Thymus (tissue), 11 donors: ENCODE results near the gene MGLL. TPM values are rescaled to one million over a fixed set of nuclear protein-coding genes. Genes with fewer than 3 reads are reported as not detected.

Experiments
- DNase-seq, 9 donors: peaks; one replicate each; pipeline ENCODE4 v3.0.0-alpha.2; 2013; ENCODE audit warnings: low spot score in 9 of 9, low read depth in 6 of 9, missing footprints in 1 of 9
- H3K27ac ChIP-seq, 2 donors: one replicate each; pipeline ENCODE4 v1.5.1; 2013; ENCODE audit warnings: control low read depth in 1 of 2, low read depth in 1 of 2, low read length in 1 of 2, mild to moderate bottlenecking in 1 of 2, moderate library complexity in 1 of 2
- H3K27me3 ChIP-seq, 2 donors: one replicate each; pipeline ENCODE4 v1.5.1; 2013; ENCODE audit warnings: low read length in 1 of 2; ENCODE audit not compliant: control insufficient read depth in 2 of 2, insufficient read depth in 1 of 2
- H3K36me3 ChIP-seq, 2 donors: one replicate each; pipeline ENCODE4 v1.5.1; 2013; ENCODE audit warnings: low read length in 1 of 2, mild to moderate bottlenecking in 1 of 2, moderate library complexity in 1 of 2; ENCODE audit not compliant: control insufficient read depth in 2 of 2, insufficient read depth in 2 of 2
- H3K4me1 ChIP-seq, 2 donors: one replicate each; pipeline ENCODE4 v1.5.1; 2013; ENCODE audit warnings: low read length in 2 of 2; ENCODE audit not compliant: control insufficient read depth in 2 of 2, insufficient read depth in 2 of 2
- H3K4me3 ChIP-seq, 2 donors: one replicate each; pipeline ENCODE4 v1.5.1; 2013; ENCODE audit warnings: low read length in 2 of 2, control low read depth in 1 of 2, mild to moderate bottlenecking in 1 of 2
- H3K9me3 ChIP-seq, 2 donors: one replicate each; pipeline ENCODE4 v1.5.1; 2013; ENCODE audit warnings: low read length in 1 of 2, mild to moderate bottlenecking in 1 of 2; ENCODE audit not compliant: control insufficient read depth in 2 of 2, insufficient read depth in 1 of 2
- WGBS: extraction: QIAGEN DNeasy Blood & Tissue Kit; methylation state at CpG from one replicate; pipeline ENCODE4 v1.1.7; 2013; 5-methylcytosine and 5-hydroxymethylcytosine counted together
- polyA plus RNA-seq: library from polyadenylated mRNA; stranded (reverse); fragments of 200-250 nt; gene quantifications from one replicate; pipeline ENCODE4 v1.2.3, GENCODE V29; 2013
- total RNA-seq: library from RNA; stranded (reverse); fragments of 120-200 nt; gene quantifications from one replicate; pipeline ENCODE4 v1.2.4, GENCODE V29; 2013
- donor health status: healthy.

Gene MGLL
- total and polyA plus RNA-seq, 2 donors, result 5.4 to 15.2 TPM

- Histone ChIP-seq H3K4me3 (no peak overlapping the region), H3K4me1 (peaks cover 0 to 15% of the 10 kb centered on the region in 2 donors), H3K27me3 (no peaks in the 10 kb centered on the region), H3K9me3 (peaks cover 0 to 5% of the 10 kb centered on the region in 2 donors), H3K36me3 (peaks cover 0 to 6% of the 10 kb centered on the region in 2 donors), H3K27ac (no peak overlapping the region)
- DNase-seq, result no peak
Observed at GRCh38 chr3:127812151-127812550, 10.2 kb downstream of the MGLL start.

DNA sequence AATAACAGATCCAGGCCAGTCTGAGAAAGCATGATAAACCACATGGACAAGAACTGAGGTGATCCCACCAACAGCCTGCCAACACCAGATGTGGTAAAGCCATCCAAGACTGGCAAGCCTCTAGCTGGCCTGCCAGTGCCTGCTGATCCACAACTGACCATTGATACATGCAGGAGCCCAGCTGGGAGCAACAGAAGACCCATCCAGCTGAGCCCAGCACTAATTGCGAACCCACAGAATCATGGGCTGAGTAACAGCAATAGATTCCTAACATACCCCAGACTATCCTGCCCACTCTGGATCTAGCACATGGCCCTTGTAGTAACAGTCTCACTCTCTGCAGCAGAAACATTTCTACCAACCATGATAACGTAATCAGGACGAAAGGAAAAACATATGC is 10.6 kb downstream of the MGLL start:
- no peaks in the 10 kb centered on the region for H3K27me3 ChIP-seq
- no peak for DNase-seq
- H3K9me3 ChIP-seq, result peaks cover 0 to 5% of the 10 kb centered on the region in 2 donors
- 98% methylated on average over 3 of the region's 3 CpGs for WGBS
- H3K27ac ChIP-seq, result no peak overlapping the region
- H3K4me3 ChIP-seq, result no peak overlapping the region
- H3K4me1 ChIP-seq, result peaks cover 0 to 11% of the 10 kb centered on the region in 2 donors
- H3K36me3 ChIP-seq, result peaks cover 0 to 6% of the 10 kb centered on the region in 2 donors

DNA sequence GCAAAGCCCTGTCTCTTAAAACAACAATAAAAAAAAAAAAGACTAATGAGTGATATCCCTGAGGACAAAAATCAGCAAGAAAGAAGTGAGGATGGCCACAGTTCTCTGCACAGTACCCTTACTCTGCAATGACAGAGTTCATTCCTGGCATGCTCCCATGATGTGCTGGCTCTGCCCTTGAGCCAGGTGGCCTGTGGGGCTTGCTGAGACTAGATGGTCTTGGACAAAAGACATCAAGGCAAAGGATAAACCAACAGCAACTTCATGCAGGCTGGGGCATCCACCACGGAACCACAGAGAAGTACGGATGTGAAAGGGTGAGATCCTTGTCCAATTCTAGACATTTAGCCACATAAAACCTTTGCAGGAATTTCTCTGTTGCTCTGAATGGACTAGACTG is 12.7 kb downstream of the MGLL start:
- peaks cover 0 to 3% of the 10 kb centered on the region in 2 donors for H3K36me3 ChIP-seq
- no peak for DNase-seq
- no peak overlapping the region for H3K4me3 ChIP-seq
- WGBS, result over 99% methylated on average over 2 of the region's 2 CpGs
- no peaks in the 10 kb centered on the region for H3K9me3 ChIP-seq
- H3K4me1 ChIP-seq, result no peaks in the 10 kb centered on the region
- no peak overlapping the region for H3K27ac ChIP-seq
- no peaks in the 10 kb centered on the region for H3K27me3 ChIP-seq

- no peak for DNase-seq
Observed at GRCh38 chr3:127809211-127809610, 13.1 kb downstream of the MGLL start.

DNA sequence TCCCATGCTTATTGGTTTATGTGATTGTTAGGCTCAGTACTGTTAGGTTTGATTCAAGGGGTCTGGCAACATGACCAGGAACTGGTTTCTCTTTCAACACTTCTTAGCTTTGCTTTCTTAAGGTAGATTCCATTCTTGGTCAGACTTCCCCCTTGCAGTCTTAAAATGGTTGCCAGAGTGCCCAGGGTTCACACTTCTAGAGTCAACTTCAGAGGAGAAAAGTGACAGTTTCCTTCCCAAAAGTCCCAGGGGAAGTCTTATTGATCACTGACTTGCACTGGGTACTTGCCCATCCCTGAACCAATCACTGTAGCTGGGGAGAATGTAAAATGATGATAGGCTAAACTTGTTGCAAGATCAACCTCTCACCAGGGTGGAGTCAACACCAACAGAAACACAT is 14.1 kb downstream of the MGLL start:
- Histone ChIP-seq H3K4me3 (no peak overlapping the region), H3K27ac (no peak overlapping the region), H3K27me3 (no peaks in the 10 kb centered on the region), H3K9me3 (no peaks in the 10 kb centered on the region), H3K4me1 (no peaks in the 10 kb centered on the region), H3K36me3 (peaks cover 0 to 3% of the 10 kb centered on the region in 2 donors)
- DNase-seq, result no peak

More at GRCh38 chr3:127809211-127809610, 13.1 kb downstream of the MGLL start:
- Histone ChIP-seq H3K4me1 (no peaks in the 10 kb centered on the region), H3K36me3 (peaks cover 0 to 3% of the 10 kb centered on the region in 2 donors), H3K27ac (no peak overlapping the region), H3K27me3 (no peaks in the 10 kb centered on the region), H3K9me3 (no peaks in the 10 kb centered on the region), H3K4me3 (no peak overlapping the region)
- 80% methylated on average over 1 of the region's 1 CpG for WGBS

DNA sequence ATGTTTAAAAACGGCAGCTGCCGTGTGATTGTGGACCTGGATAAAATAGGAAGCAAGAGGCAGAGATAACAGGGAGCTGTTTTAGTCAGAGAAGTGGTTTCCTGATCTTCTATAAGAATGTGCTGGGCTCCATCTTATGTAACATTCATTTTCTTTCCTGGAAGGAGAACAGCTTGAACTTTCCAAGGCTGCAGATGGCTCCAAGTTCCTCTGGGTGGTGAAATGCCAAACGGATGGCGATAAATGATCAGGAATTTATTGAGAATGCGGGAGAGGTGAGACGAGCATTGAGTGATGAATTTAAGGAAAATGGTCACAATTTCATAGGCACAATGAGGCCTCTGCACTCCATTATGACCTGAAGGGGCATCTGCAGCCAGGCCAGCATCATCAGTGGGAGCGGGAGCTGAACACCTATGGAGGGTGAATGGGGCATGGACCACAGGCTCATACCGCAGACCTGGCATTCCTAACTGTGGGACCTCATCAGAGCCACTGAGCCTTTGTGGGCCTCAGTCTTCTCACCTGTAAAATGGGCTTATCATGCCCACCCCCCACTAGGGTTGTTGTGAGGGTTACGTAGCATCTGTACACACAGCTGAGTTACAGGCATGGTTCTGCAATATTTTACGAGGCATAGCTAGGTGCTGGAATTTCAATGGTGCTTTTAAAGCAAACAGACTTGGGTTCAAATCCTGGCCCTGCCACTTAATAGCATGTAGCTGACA is 17.1 kb downstream of the MGLL start:
- WGBS, result 95% methylated on average over 10 of the region's 10 CpGs
- H3K9me3 ChIP-seq, result no peaks in the 10 kb centered on the region
- H3K27me3 ChIP-seq, result no peaks in the 10 kb centered on the region
- DNase-seq, result no peak
- H3K27ac ChIP-seq, result no peak overlapping the region
- peaks cover 0 to under 1% of the 10 kb centered on the region in 2 donors for H3K36me3 ChIP-seq
- peaks cover 3 to 14% of the 10 kb centered on the region in 2 donors for H3K4me1 ChIP-seq
- no peak overlapping the region for H3K4me3 ChIP-seq

- Histone ChIP-seq H3K36me3 (no peaks in the 10 kb centered on the region), H3K4me3 (no peak overlapping the region), H3K27ac (no peak overlapping the region), H3K4me1 (peaks cover 6 to 17% of the 10 kb centered on the region in 2 donors), H3K9me3 (no peaks in the 10 kb centered on the region), H3K27me3 (no peaks in the 10 kb centered on the region)
- DNase-seq, result no peak
- 95% methylated on average over 9 of the region's 9 CpGs for WGBS
Observed at GRCh38 chr3:127804141-127804540, 18.2 kb downstream of the MGLL start.

GRCh38 chr3:127803619-127804018 is 18.7 kb downstream of the MGLL start:
- DNase-seq, result no peak

GRCh38 chr3:127802606-127803005 is 19.7 kb downstream of the MGLL start:
- no peaks in the 10 kb centered on the region for H3K9me3 ChIP-seq
- no peak overlapping the region for H3K4me3 ChIP-seq
- H3K27me3 ChIP-seq, result no peaks in the 10 kb centered on the region
- H3K4me1 ChIP-seq, result peaks cover 6 to 17% of the 10 kb centered on the region in 2 donors
- DNase-seq, result no peak
- WGBS, result 98% methylated on average over 6 of the region's 6 CpGs
- H3K36me3 ChIP-seq, result no peaks in the 10 kb centered on the region
- H3K27ac ChIP-seq, result no peak overlapping the region

More at GRCh38 chr3:127803619-127804018, 18.7 kb downstream of the MGLL start:
- H3K9me3 ChIP-seq, result no peaks in the 10 kb centered on the region
- H3K27me3 ChIP-seq, result no peaks in the 10 kb centered on the region
- H3K4me1 ChIP-seq, result peaks cover 6 to 17% of the 10 kb centered on the region in 2 donors
- no peak overlapping the region for H3K27ac ChIP-seq
- H3K4me3 ChIP-seq, result no peak overlapping the region
- WGBS, result 91% methylated on average over 4 of the region's 4 CpGs
- no peaks in the 10 kb centered on the region for H3K36me3 ChIP-seq
